ENCODE data around the gene CUEDC1. TPM values are rescaled to one million over a fixed set of nuclear protein-coding genes. Genes with fewer than 3 reads are reported as not detected.

CUEDC1 gene
- total and polyA plus RNA-seq, 2 of the 4 experiments (the other 2 are of a cell fraction), result 4.1 to 21.2 TPM

- H3K23ac ChIP-seq (ENCODE audit: low read depth, low read length), result no peak overlapping the region
- no peaks in the 10 kb centered on the region for H3K27me3 ChIP-seq (ENCODE audit: control insufficient read depth, insufficient read depth, low read length)
- H3K9me1 ChIP-seq (ENCODE audit: insufficient read depth, low read length), result no peaks in the 10 kb centered on the region
- BruUV-seq (replicated peaks), result no TSS peak
- no peaks in the 10 kb centered on the region for H3K9me3 ChIP-seq (ENCODE audit: control insufficient read depth, insufficient read depth, low read length)
- H3K18ac ChIP-seq (ENCODE audit: low read depth, low read length), result no peak overlapping the region
- no peak overlapping the region for H2AK9ac ChIP-seq (replicated peaks; ENCODE audit: low read depth, low read length, poor library complexity)
- no peaks in the 10 kb centered on the region for H3K79me1 ChIP-seq (ENCODE audit: low read depth in 1 of 2, low read length in 2 of 2)
- ChIA-PET POLR2A (ENCODE audit: unreplicated experiment) (no interaction called here), CTCF (no interaction called here)
- H3K4me2 ChIP-seq (ENCODE audit: low read depth, low read length), result no peak overlapping the region
- no peak overlapping the region for H3K27ac ChIP-seq (ENCODE audit: insufficient read depth, low read length)
- no peak overlapping the region for H4K5ac ChIP-seq (ENCODE audit: low read depth, low read length)
- no peak overlapping the region for H2AFZ ChIP-seq (replicated peaks; ENCODE audit: low read length, poor library complexity)
- H3K4ac ChIP-seq (ENCODE audit: low read depth, low read length), result no peak overlapping the region
- WGBS, 2 experiments (ENCODE audit: extremely low coverage in 2 of 2, insufficient read length in 1 of 2), result 72% methylated on average over 11 of the region's 26 CpGs; no CpG with 5 or more reads in 1 of the 2 experiments
- in situ Hi-C loops (cut with MboI; ENCODE audit: low sequenced_read_pairs), result no loop called here
- ATAC-seq (ENCODE audit: low read depth), result no peak
- TF ChIP-seq CHD1 (IDR thresholded peaks at IDR 0.05; ENCODE audit: low read depth, low read length), result no peak
- DNase-seq, result no peak
- H4K91ac ChIP-seq (ENCODE audit: insufficient read depth, low read depth, low read length), result no peak overlapping the region
- H3K36me3 ChIP-seq (ENCODE audit: control insufficient read depth, insufficient read depth, low read length), result no peaks in the 10 kb centered on the region
- dilution Hi-C loops (cut with HindIII; ENCODE audit: low sequenced_read_pairs, unreplicated experiment), result no loop called here
- no peak overlapping the region for H2BK5ac ChIP-seq (ENCODE audit: low read depth, low read length, poor library complexity, severe bottlenecking)
- no peak overlapping the region for H2BK15ac ChIP-seq (ENCODE audit: low read depth, low read length)
- H2BK120ac ChIP-seq (ENCODE audit: low read depth, low read length), result no peak overlapping the region
- H3K56ac ChIP-seq (ENCODE audit: extremely low read depth, insufficient read depth, low read length), result no peak overlapping the region
- no peak overlapping the region for H3K14ac ChIP-seq (replicated peaks; ENCODE audit: low read depth, low read length)
- H4K20me1 ChIP-seq (ENCODE audit: insufficient read depth, low read length), result no peaks in the 10 kb centered on the region
- no peak overlapping the region for H3K4me3 ChIP-seq (ENCODE audit: insufficient read depth, low read depth, low read length)
- no peak overlapping the region for H2BK20ac ChIP-seq (ENCODE audit: low read depth, low read length)
- no peak overlapping the region for H3K9ac ChIP-seq (ENCODE audit: low read depth, low read length)
- H3K4me1 ChIP-seq (ENCODE audit: control insufficient read depth, insufficient read depth, low read length), result no peaks in the 10 kb centered on the region
- intact Hi-C loops (cut with micrococcal nuclease), result no loop called here
- no peak overlapping the region for H2AK5ac ChIP-seq (ENCODE audit: low read depth, low read length)
- H4K8ac ChIP-seq (ENCODE audit: low read depth in 2 of 2, low read length in 2 of 2), result no peak overlapping the region
Measured at GRCh38 chr17:57965521-57966160, 10.4 kb upstream of the CUEDC1 start.

Measured in IMR-90 (cell line).